Stimulated activated CD4-positive, alpha-beta T cell treated with anti-CD3 and anti-CD28 coated beads, Interleukin-12 subunit alpha, Interleukin-12 subunit beta, amount 100 ng/mL, for 48 hours (primary cell): Measurements from ENCODE around the gene STAM.
"Not testable (repeated sequence)": the region's sequence is repeated elsewhere in the genome, so short reads cannot be mapped to it uniquely, and the experiment has no call there.

Experiments used
- DNase-seq, 3 donors: peaks; one replicate each; pipeline ENCODE4 v3.0.0-alpha.2; 2020; ENCODE audit warnings: low read depth in 2 of 3, low spot score in 1 of 3

Gene STAM

GRCh38 chr10:17674566-17674965 lies 30.6 kb downstream of the STAM start:
- DNase-seq, result no peak

GRCh38 chr10:17675638-17676037 lies 31.7 kb downstream of the STAM start:
- no peak for DNase-seq

- no peak for DNase-seq
Observed at GRCh38 chr10:17676919-17677318, 33.0 kb downstream of the STAM start.

- DNase-seq, result no peak
Observed at GRCh38 chr10:17682236-17682946, 38.4 kb downstream of the STAM start.

GRCh38 chr10:17683541-17683940 lies 39.6 kb downstream of the STAM start:
- DNase-seq, result no peak

- no peak for DNase-seq
Observed at GRCh38 chr10:17684537-17684936, 40.6 kb downstream of the STAM start.

- DNase-seq, result peak in 2 of 3 donors; percentile 20 to 30
Observed at GRCh38 chr10:17685233-17685840, 41.4 kb downstream of the STAM start.

GRCh38 chr10:17687117-17687831 lies 43.3 kb downstream of the STAM start:
- DNase-seq, result no peak

- no peak for DNase-seq
Observed at GRCh38 chr10:17689137-17689536, 45.2 kb downstream of the STAM start.

- no peak for DNase-seq
Observed at GRCh38 chr10:17693009-17693408, 49.1 kb downstream of the STAM start.

- DNase-seq, result no peak
Observed at GRCh38 chr10:17698696-17699095, 54.7 kb downstream of the STAM start.

- DNase-seq, result no peak
Observed at GRCh38 chr10:17701301-17701700, 57.4 kb downstream of the STAM start.

GRCh38 chr10:17703706-17704105 lies 59.8 kb downstream of the STAM start:
- no peak for DNase-seq

- DNase-seq, result no peak
Observed at GRCh38 chr10:17708821-17709220, 64.9 kb downstream of the STAM start.

GRCh38 chr10:17709492-17709891 lies 65.5 kb downstream of the STAM start:
- no peak for DNase-seq

GRCh38 chr10:17710181-17710580 lies 66.2 kb downstream of the STAM start:
- no peak for DNase-seq

GRCh38 chr10:17712053-17712452 lies 68.1 kb downstream of the STAM start:
- DNase-seq, result no peak

- no peak for DNase-seq
Observed at GRCh38 chr10:17712717-17713471, 68.9 kb downstream of the STAM start.

GRCh38 chr10:17713758-17714157 lies 69.8 kb downstream of the STAM start:
- DNase-seq, result no peak

- no peak for DNase-seq
Observed at GRCh38 chr10:17716161-17716560, 72.2 kb downstream of the STAM start.

GRCh38 chr10:17722317-17723014 lies 78.5 kb downstream of the STAM start:
- not testable (repeated sequence) for DNase-seq
